Fibroblast of villous mesenchyme (primary cell): ENCODE data around the gene ZC3H12C. TPM values are rescaled to one million over a fixed set of nuclear protein-coding genes. Genes with fewer than 3 reads are reported as not detected.
A peak's percentile ranks its signal among the peaks of the same experiment; 100 is the strongest.
"Not testable (repeated sequence)": the region's sequence is repeated elsewhere in the genome, so short reads cannot be mapped to it uniquely, and the experiment has no call there.

Experiments used
- DNase-seq: peaks from one replicate; pipeline ENCODE4 v3.0.0-alpha.2; 2010; ENCODE audit warnings: low read depth
- H3K4me3 ChIP-seq: 2 replicates; pipeline ENCODE4 v1.5.1; 2011; ENCODE audit warnings: low read depth, mild to moderate bottlenecking, low read length
- CTCF ChIP-seq: IDR thresholded peaks from 2 replicates; pipeline ENCODE4 v1.5.1; 2012; ENCODE audit warnings: low read depth, mild to moderate bottlenecking, low read length; ENCODE audit not compliant: insufficient read depth
- total RNA-seq: library from RNA; depleted of rRNA; stranded (reverse); fragments of >200 nt; gene quantifications from 2 replicates; pipeline ENCODE4 v1.2.3, GENCODE V29; 2012

Gene ZC3H12C
- total RNA-seq, 1 donor: 15.5 TPM

GRCh38 chr11:110056956-110057355 lies 36.2 kb upstream of the ZC3H12C start:
- no peak for DNase-seq
- TF ChIP-seq CTCF: no peak
- no peak overlapping the region for H3K4me3 ChIP-seq

GRCh38 chr11:110059706-110060463 lies 33.3 kb upstream of the ZC3H12C start:
- no peak for DNase-seq
- no peak for TF ChIP-seq CTCF
- H3K4me3 ChIP-seq: no peak overlapping the region

- no peak overlapping the region for H3K4me3 ChIP-seq
- TF ChIP-seq CTCF: no peak
- DNase-seq: no peak
Observed at GRCh38 chr11:110061296-110061695, 31.9 kb upstream of the ZC3H12C start.

GRCh38 chr11:110062247-110062646 lies 30.9 kb upstream of the ZC3H12C start:
- no peak overlapping the region for H3K4me3 ChIP-seq
- no peak for DNase-seq
- no peak for TF ChIP-seq CTCF

- no peak for DNase-seq
- no peak for TF ChIP-seq CTCF
- H3K4me3 ChIP-seq: no peak overlapping the region
Observed at GRCh38 chr11:110065189-110065588, 28.0 kb upstream of the ZC3H12C start.

GRCh38 chr11:110068001-110068400 lies 25.2 kb upstream of the ZC3H12C start:
- not testable (repeated sequence) for H3K4me3 ChIP-seq, DNase-seq

GRCh38 chr11:110069158-110069737 lies 23.9 kb upstream of the ZC3H12C start:
- peak; percentile 51 for DNase-seq
- no peak overlapping the region for H3K4me3 ChIP-seq

More at GRCh38 chr11:110069158-110069737, 23.9 kb upstream of the ZC3H12C start:
- TF ChIP-seq CTCF: no peak
